Measurements from ENCODE around the gene DSP.

DNA sequence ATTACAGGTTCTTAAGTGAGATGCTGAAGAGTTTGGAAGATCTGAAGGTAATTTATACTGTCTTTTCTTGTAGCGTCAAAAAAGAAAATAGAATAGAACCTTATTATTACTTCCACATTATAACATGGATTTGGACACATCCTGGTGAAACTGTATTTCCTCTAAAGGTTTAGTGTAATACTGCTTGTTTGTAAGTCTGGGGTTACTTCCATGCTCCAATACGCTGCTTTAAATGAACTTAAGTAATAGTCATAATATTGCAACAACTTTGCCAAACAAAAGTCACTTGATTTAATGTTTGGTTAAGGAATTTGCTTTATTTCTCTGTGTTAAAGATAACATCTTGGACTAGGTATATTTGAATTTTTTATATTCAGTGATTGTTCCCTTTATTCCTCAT lies 37.0 kb downstream of the DSP start:
- TF ChIP-seq POLR2AphosphoS5 (IDR thresholded peaks at IDR 0.05; ENCODE audit: low read depth), result no peak
- TF ChIP-seq CTCF (IDR thresholded peaks at IDR 0.05; ENCODE audit: insufficient read depth, low read length), result no peak
- no peak for TF ChIP-seq GABPA (IDR thresholded peaks at IDR 0.05; ENCODE audit: low read depth)
- TF ChIP-seq, protein P1, sequence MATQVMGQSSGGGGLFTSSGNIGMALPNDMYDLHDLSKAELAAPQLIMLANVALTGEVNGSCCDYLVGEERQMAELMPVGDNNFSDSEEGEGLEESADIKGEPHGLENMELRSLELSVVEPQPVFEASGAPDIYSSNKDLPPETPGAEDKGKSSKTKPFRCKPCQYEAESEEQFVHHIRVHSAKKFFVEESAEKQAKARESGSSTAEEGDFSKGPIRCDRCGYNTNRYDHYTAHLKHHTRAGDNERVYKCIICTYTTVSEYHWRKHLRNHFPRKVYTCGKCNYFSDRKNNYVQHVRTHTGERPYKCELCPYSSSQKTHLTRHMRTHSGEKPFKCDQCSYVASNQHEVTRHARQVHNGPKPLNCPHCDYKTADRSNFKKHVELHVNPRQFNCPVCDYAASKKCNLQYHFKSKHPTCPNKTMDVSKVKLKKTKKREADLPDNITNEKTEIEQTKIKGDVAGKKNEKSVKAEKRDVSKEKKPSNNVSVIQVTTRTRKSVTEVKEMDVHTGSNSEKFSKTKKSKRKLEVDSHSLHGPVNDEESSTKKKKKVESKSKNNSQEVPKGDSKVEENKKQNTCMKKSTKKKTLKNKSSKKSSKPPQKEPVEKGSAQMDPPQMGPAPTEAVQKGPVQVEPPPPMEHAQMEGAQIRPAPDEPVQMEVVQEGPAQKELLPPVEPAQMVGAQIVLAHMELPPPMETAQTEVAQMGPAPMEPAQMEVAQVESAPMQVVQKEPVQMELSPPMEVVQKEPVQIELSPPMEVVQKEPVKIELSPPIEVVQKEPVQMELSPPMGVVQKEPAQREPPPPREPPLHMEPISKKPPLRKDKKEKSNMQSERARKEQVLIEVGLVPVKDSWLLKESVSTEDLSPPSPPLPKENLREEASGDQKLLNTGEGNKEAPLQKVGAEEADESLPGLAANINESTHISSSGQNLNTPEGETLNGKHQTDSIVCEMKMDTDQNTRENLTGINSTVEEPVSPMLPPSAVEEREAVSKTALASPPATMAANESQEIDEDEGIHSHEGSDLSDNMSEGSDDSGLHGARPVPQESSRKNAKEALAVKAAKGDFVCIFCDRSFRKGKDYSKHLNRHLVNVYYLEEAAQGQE (IDR thresholded peaks at IDR 0.05; ENCODE audit: insufficient replicate concordance, low read depth), result no peak
